GM23248 (cell line): ENCODE data around the gene PALM. TPM values are rescaled to one million over a fixed set of nuclear protein-coding genes. Genes with fewer than 3 reads are reported as not detected.
A peak's percentile ranks its signal among the peaks of the same experiment; 100 is the strongest.

ENCODE experiments used
- DNase-seq: peaks from one replicate; pipeline ENCODE4 v3.0.0-alpha.2; 2015
- H2AFZ ChIP-seq: fragments of 200-600 bp; sonication (generic); 2 replicates; pipeline ENCODE4 v1.6.1; 2016; ENCODE audit warnings: antibody characterized with exemption
- H3F3A ChIP-seq: fragments of 200-600 bp; sonication (generic); 2 replicates; pipeline ENCODE4 v1.6.1; 2016; ENCODE audit warnings: mild to moderate bottlenecking, antibody characterized with exemption, mixed run types; ENCODE audit not compliant: insufficient read depth
- H3K27ac ChIP-seq: fragments of 200-600 bp; sonication (generic); 2 replicates; pipeline ENCODE4 v1.5.1; 2016; ENCODE audit warnings: mild to moderate bottlenecking
- H3K27me3 ChIP-seq: fragments of 200-600 bp; sonication (generic); replicated peaks from 2 replicates; pipeline ENCODE4 v1.6.1; 2016; ENCODE audit warnings: mild to moderate bottlenecking; ENCODE audit not compliant: insufficient read depth
- H3K36me3 ChIP-seq: fragments of 200-600 bp; sonication (generic); 2 replicates; pipeline ENCODE4 v1.6.1; 2016; ENCODE audit warnings: low read depth, mild to moderate bottlenecking
- H3K4me1 ChIP-seq: fragments of 200-600 bp; sonication (generic); 2 replicates; pipeline ENCODE4 v1.6.1; 2016; ENCODE audit warnings: mild to moderate bottlenecking; ENCODE audit not compliant: insufficient read depth
- H3K4me2 ChIP-seq: fragments of 200-600 bp; sonication (generic); one replicate; pipeline ENCODE4 v1.6.1; 2016; ENCODE audit warnings: mild to moderate bottlenecking; ENCODE audit not compliant: unreplicated experiment
- H3K4me3 ChIP-seq: fragments of 200-600 bp; sonication (generic); 2 replicates; pipeline ENCODE4 v1.5.1; 2016; ENCODE audit warnings: mild to moderate bottlenecking
- H3K79me2 ChIP-seq: fragments of 200-600 bp; sonication (generic); 2 replicates; pipeline ENCODE4 v1.6.1; 2016; ENCODE audit warnings: mild to moderate bottlenecking; ENCODE audit not compliant: insufficient read depth
- H3K9ac ChIP-seq: fragments of 200-600 bp; sonication (generic); 2 replicates; pipeline ENCODE4 v1.6.1; 2016; ENCODE audit warnings: mild to moderate bottlenecking
- H3K9me2 ChIP-seq: fragments of 200-600 bp; sonication (generic); 2 replicates; pipeline ENCODE4 v1.6.1; 2016; ENCODE audit warnings: mixed run types, mild to moderate bottlenecking, moderate library complexity; ENCODE audit not compliant: insufficient read depth
- H3K9me3 ChIP-seq: fragments of 200-600 bp; sonication (generic); one replicate; pipeline ENCODE4 v1.6.1; 2017; ENCODE audit warnings: low read depth
- H4K20me1 ChIP-seq: fragments of 200-600 bp; sonication (generic); 2 replicates; pipeline ENCODE4 v1.6.0; 2016; ENCODE audit not compliant: insufficient read depth
- EZH2 ChIP-seq: fragments of 200-600 bp; sonication (generic); IDR thresholded peaks from 2 replicates; pipeline ENCODE4 v1.6.1; 2018; ENCODE audit warnings: antibody characterized with exemption, mild to moderate bottlenecking; ENCODE audit not compliant: insufficient read depth, poor library complexity, severe bottlenecking
- EZH2phosphoT487 ChIP-seq: fragments of 200-600 bp; sonication (generic); IDR thresholded peaks from 2 replicates; pipeline ENCODE4 v1.6.1; 2018; ENCODE audit warnings: antibody characterized with exemption, moderate library complexity, mild to moderate bottlenecking, low read depth; ENCODE audit not compliant: insufficient read depth
- WGBS, 2 experiments: methylation state at CpG; one replicate each; pipeline ENCODE4 v1.1.6; 2015 to 2017; ENCODE audit warnings: low lambda C conversion rate in 2 of 2, low coverage in 1 of 2; ENCODE audit errors: missing lambda C conversion rate in 2 of 2; 5-methylcytosine and 5-hydroxymethylcytosine counted together
- in situ Hi-C: fragments of 300-500 bp; cut with MboI; formaldehyde crosslinking; loops from 2 replicates; pipeline ENCODE4 v1.15.0; 2020
- polyA plus RNA-seq: library from polyadenylated mRNA; unstranded; fragments of >200 nt; fragmentation: Nextera tagmentation; extraction: Ambion mirVana; gene quantifications from 2 replicates; pipeline ENCODE4 v1.2.1, GENCODE V29; 2016
- total RNA-seq: library from RNA; depleted of rRNA; stranded (reverse); fragments of >200 nt; shearing (Covaris generic); gene quantifications from 2 replicates; pipeline ENCODE4 v1.2.3, GENCODE V29; 2014

The PALM gene
- total and polyA plus RNA-seq, 2 experiments from 2014 or later = 0.36 to 2.7 TPM

- Histone ChIP-seq H3F3A (no peaks in the 10 kb centered on the region), H3K4me1 (peaks cover 17% of the 10 kb centered on the region), H3K36me3 (no peaks in the 10 kb centered on the region), H3K79me2 (no peaks in the 10 kb centered on the region), H2AFZ (peak overlapping the region; percentile 79), H3K9ac (peak overlapping the region; percentile 71), H3K27ac (peak overlapping the region; percentile 72), H3K9me3 (no peaks in the 10 kb centered on the region), H3K4me3 (no peak overlapping the region), H3K9me2 (no peaks in the 10 kb centered on the region), H4K20me1 (no peaks in the 10 kb centered on the region), H3K27me3 (no peaks in the 10 kb centered on the region), H3K4me2 (peak overlapping the region; percentile 29)
- in situ Hi-C loops = loop anchor here (10.0 kb wide), 1 partner anchor 206 kb away; the partner anchor contains the start of gene WDR18
- WGBS, 2 experiments = 19 to 21% methylated on average over 35 to 36 of the region's 36 CpGs
- peak; percentile 96 for DNase-seq
- TF ChIP-seq EZH2phosphoT487 (no peak), EZH2 (no peak)
Observed at GRCh38 chr19:778910-779653, 70.3 kb downstream of the PALM start.

GRCh38 chr19:780935-781334, 72.2 kb downstream of the PALM start:
- Histone ChIP-seq H3F3A (no peaks in the 10 kb centered on the region), H3K36me3 (no peaks in the 10 kb centered on the region), H3K4me1 (peaks cover 17% of the 10 kb centered on the region), H3K27me3 (no peaks in the 10 kb centered on the region), H3K9me2 (no peaks in the 10 kb centered on the region), H3K9ac (no peak overlapping the region), H3K9me3 (no peaks in the 10 kb centered on the region), H4K20me1 (no peaks in the 10 kb centered on the region), H3K27ac (no peak overlapping the region), H3K79me2 (no peaks in the 10 kb centered on the region), H3K4me2 (no peak overlapping the region), H2AFZ (no peak overlapping the region), H3K4me3 (no peak overlapping the region)
- DNase-seq = no peak
- TF ChIP-seq EZH2 (no peak), EZH2phosphoT487 (no peak)
- in situ Hi-C loops = no loop called here
- WGBS, 2 experiments = 92 to 94% methylated on average over 15 of the region's 15 CpGs

- Histone ChIP-seq H3K79me2 (no peaks in the 10 kb centered on the region), H2AFZ (peak overlapping the region; percentile 78), H3K27me3 (no peaks in the 10 kb centered on the region), H3K9me3 (no peaks in the 10 kb centered on the region), H4K20me1 (no peaks in the 10 kb centered on the region), H3K4me1 (peaks cover 17% of the 10 kb centered on the region), H3K4me3 (no peak overlapping the region; the same call in 1 of the 2 replicates), H3K36me3 (no peaks in the 10 kb centered on the region), H3K9ac (peak overlapping the region; percentile 28; the same call in 1 of the 2 replicates), H3K27ac (no peak overlapping the region), H3K4me2 (peak overlapping the region; percentile 71), H3F3A (no peaks in the 10 kb centered on the region), H3K9me2 (no peaks in the 10 kb centered on the region)
- WGBS, 2 experiments = 92 to 94% methylated on average over 17 to 19 of the region's 19 CpGs
- TF ChIP-seq EZH2 = no peak
- no peak for TF ChIP-seq EZH2phosphoT487
- DNase-seq = no peak
- in situ Hi-C loops = no loop called here
Observed at GRCh38 chr19:781800-782184, 73.1 kb downstream of the PALM start.

GRCh38 chr19:782185-782877, 73.6 kb downstream of the PALM start:
- peaks cover 17% of the 10 kb centered on the region for H3K4me1 ChIP-seq

More at GRCh38 chr19:782185-782877, 73.6 kb downstream of the PALM start:
- in situ Hi-C loops = no loop called here
- H3F3A ChIP-seq = no peaks in the 10 kb centered on the region
- 14 to 17% methylated on average over 27 to 29 of the region's 29 CpGs for WGBS, 2 experiments
- peak overlapping the region; percentile 59 for H3K4me3 ChIP-seq
- H3K9ac ChIP-seq = peak overlapping the region; percentile 28
- H3K36me3 ChIP-seq = no peaks in the 10 kb centered on the region
- H2AFZ ChIP-seq = peak overlapping the region; percentile 78
- no peak for TF ChIP-seq EZH2
- no peak for TF ChIP-seq EZH2phosphoT487
- no peaks in the 10 kb centered on the region for H3K9me2 ChIP-seq
- no peaks in the 10 kb centered on the region for H3K9me3 ChIP-seq
- peak overlapping the region; percentile 71 for H3K4me2 ChIP-seq
- no peaks in the 10 kb centered on the region for H3K79me2 ChIP-seq
- H3K27me3 ChIP-seq = no peaks in the 10 kb centered on the region
- H3K27ac ChIP-seq = no peak overlapping the region
- DNase-seq = peak; percentile 65
- H4K20me1 ChIP-seq = no peaks in the 10 kb centered on the region
